Sigmoid colon (tissue), 4 donors: Measurements from ENCODE around the gene HSPA1L.

Experiments
- EP300 ChIP-seq, 4 donors: sonication (generic); formaldehyde crosslinking; IDR thresholded peaks; one replicate each; pipeline ENCODE4 v1.6.1; 2017; ENCODE audit warnings: antibody characterized with exemption in 4 of 4
- POLR2AphosphoS5 ChIP-seq, 4 donors: sonication (generic); formaldehyde crosslinking; IDR thresholded peaks; one replicate each; pipeline ENCODE4 v1.6.1; 2017; ENCODE audit warnings: antibody characterized with exemption in 4 of 4
- TF ChIP-seq, protein P1 (sequence below), 4 experiments: fragments of 450-650 bp in 3 of 4; fragments of 200-600 bp in 1 of 4; IDR thresholded peaks; one replicate each; pipeline ENCODE4 v1.5.1; 2016 to 2019; ENCODE audit warnings: antibody characterized with exemption in 4 of 4, mild to moderate bottlenecking in 3 of 4, moderate library complexity in 2 of 4

DNA sequence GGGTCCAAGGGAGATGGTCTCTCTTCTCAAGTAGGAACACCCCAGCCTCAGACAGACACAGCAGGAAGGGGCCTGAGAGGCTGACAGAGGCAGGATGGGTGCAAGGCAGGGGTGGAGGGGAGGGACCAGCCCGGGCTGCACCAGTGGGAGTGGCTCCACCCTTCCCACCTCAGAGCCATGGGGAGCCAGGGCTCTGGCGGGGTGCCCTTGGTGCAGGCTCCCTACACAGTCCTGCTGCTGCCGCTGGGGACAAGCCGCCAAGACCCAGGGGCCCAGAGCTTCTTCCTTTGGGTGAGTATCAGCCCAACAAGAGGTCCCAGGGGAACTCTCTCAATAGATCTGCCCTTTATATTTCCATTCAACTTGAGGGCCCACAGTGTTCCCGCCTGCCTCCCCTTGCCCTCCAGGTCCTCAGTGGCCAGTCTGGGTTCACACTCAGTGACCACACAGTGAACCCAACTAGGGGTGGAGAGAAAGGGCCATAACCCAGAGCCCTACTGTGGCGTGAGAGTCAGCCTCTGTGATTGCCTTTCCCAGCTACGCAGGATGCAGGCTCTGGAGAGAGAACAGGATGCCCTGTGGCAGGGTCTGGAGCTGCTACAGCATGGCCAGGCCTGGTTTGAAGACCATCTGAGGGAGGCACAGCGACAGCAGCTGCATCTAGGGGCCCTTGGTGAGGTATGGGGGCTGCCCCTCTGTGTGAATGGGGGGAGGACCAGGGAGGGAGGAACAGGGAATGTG is 52.0 kb downstream of the HSPA1L start:
- TF ChIP-seq, protein P1, sequence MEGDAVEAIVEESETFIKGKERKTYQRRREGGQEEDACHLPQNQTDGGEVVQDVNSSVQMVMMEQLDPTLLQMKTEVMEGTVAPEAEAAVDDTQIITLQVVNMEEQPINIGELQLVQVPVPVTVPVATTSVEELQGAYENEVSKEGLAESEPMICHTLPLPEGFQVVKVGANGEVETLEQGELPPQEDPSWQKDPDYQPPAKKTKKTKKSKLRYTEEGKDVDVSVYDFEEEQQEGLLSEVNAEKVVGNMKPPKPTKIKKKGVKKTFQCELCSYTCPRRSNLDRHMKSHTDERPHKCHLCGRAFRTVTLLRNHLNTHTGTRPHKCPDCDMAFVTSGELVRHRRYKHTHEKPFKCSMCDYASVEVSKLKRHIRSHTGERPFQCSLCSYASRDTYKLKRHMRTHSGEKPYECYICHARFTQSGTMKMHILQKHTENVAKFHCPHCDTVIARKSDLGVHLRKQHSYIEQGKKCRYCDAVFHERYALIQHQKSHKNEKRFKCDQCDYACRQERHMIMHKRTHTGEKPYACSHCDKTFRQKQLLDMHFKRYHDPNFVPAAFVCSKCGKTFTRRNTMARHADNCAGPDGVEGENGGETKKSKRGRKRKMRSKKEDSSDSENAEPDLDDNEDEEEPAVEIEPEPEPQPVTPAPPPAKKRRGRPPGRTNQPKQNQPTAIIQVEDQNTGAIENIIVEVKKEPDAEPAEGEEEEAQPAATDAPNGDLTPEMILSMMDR (IDR thresholded peaks at IDR 0.05): no peak
- no peak for TF ChIP-seq EP300 (IDR thresholded peaks at IDR 0.05)
- no peak for TF ChIP-seq POLR2AphosphoS5 (IDR thresholded peaks at IDR 0.05)
